GM18909 (cell line): ENCODE measurements around the gene HDAC4.

Experiments used
- ATAC-seq: cut with Tn5 transposase; IDR thresholded peaks from one replicate; pipeline ENCODE4 v1.9.1; 2021; ENCODE audit warnings: mild to moderate bottlenecking; ENCODE audit not compliant: unreplicated experiment, poor library complexity

The HDAC4 gene

GRCh38 chr2:239093952-239094351 is 306.9 kb downstream of the HDAC4 start:
- no peak for ATAC-seq

GRCh38 chr2:239093542-239093941 is 307.3 kb downstream of the HDAC4 start:
- no peak for ATAC-seq

GRCh38 chr2:239092571-239093294 is 308.1 kb downstream of the HDAC4 start:
- ATAC-seq = no peak

GRCh38 chr2:239089884-239090283 is 310.9 kb downstream of the HDAC4 start:
- ATAC-seq = no peak

GRCh38 chr2:239087046-239087710 is 313.6 kb downstream of the HDAC4 start:
- no peak for ATAC-seq

GRCh38 chr2:239086325-239087020 is 314.3 kb downstream of the HDAC4 start:
- ATAC-seq = no peak

- ATAC-seq = no peak
These were observed 315.4 kb downstream of the HDAC4 start for GRCh38 chr2:239085201-239085992.

- no peak for ATAC-seq
These were observed 316.8 kb downstream of the HDAC4 start for GRCh38 chr2:239084007-239084406.

GRCh38 chr2:239082425-239082824 is 318.4 kb downstream of the HDAC4 start:
- ATAC-seq = no peak

- ATAC-seq = no peak
These were observed 319.2 kb downstream of the HDAC4 start for GRCh38 chr2:239081622-239082021.

GRCh38 chr2:239081046-239081445 is 319.8 kb downstream of the HDAC4 start:
- ATAC-seq = no peak

- no peak for ATAC-seq
These were observed 321.0 kb downstream of the HDAC4 start for GRCh38 chr2:239079671-239080294.

- no peak for ATAC-seq
These were observed 322.5 kb downstream of the HDAC4 start for GRCh38 chr2:239078128-239078924.

- ATAC-seq = no peak
These were observed 323.6 kb downstream of the HDAC4 start for GRCh38 chr2:239077260-239077659.

- ATAC-seq = no peak
These were observed 324.7 kb downstream of the HDAC4 start for GRCh38 chr2:239075918-239076758.

GRCh38 chr2:239073745-239074530 is 326.9 kb downstream of the HDAC4 start:
- no peak for ATAC-seq

GRCh38 chr2:239073270-239073669 is 327.6 kb downstream of the HDAC4 start:
- ATAC-seq = no peak

- ATAC-seq = no peak
These were observed 328.0 kb downstream of the HDAC4 start for GRCh38 chr2:239072786-239073185.
